ENCODE data around the gene MGMT.

Gene MGMT

DNA sequence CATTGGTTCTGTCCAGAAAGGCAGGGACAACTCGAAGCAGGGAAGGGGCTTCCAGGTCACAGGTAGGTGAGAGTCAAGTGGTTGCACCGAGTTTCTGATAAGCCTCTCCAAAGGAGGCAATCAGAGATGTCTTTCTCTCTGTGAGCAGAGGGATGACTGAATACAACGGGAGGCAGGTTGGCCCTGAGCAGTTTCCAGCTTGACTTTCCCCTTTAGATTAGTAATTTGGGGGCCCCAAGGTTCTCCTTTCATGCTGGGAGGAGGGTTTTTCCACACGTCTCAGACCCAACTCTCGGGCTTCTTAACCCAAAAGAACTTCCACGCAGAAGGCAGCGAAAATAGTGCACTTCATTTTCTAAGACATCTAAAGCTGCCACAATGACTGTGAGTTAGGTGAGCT is 189.6 kb downstream of the MGMT start:
- TF ChIP-seq EZH2 (optimal IDR thresholded peaks at IDR 0.05; ENCODE audit: low read depth, low read length): no peak
- TF ChIP-seq CTCF (IDR thresholded peaks at IDR 0.05; ENCODE audit: low read length): no peak
- no peaks in the 10 kb centered on the region for H3K4me1 ChIP-seq (ENCODE audit: low read length)

GRCh38 chr10:129657297-129658017 is 190.4 kb downstream of the MGMT start:
- Histone ChIP-seq H3K4me3 (ENCODE audit: low read length) (no peak overlapping the region), H3K4me2 (ENCODE audit: low read depth, low read length) (no peak overlapping the region), H3K27me3 (replicated peaks; ENCODE audit: insufficient read depth, low read length) (no peaks in the 10 kb centered on the region), H3F3A (ENCODE audit: insufficient read depth, low read length) (no peaks in the 10 kb centered on the region), H3K9ac (ENCODE audit: low read length) (no peak overlapping the region), H3K36me3 (replicated peaks; ENCODE audit: insufficient read depth, low read length) (no peaks in the 10 kb centered on the region), H3K9me3 (replicated peaks; ENCODE audit: insufficient read depth, low read length) (no peaks in the 10 kb centered on the region), H3K27ac (ENCODE audit: low read length) (no peak overlapping the region), H2AFZ (ENCODE audit: low read length) (no peak overlapping the region), H3K9me2 (replicated peaks; ENCODE audit: insufficient read depth, low read length) (no peaks in the 10 kb centered on the region), H3K4me1 (ENCODE audit: low read length) (no peaks in the 10 kb centered on the region), H4K20me1 (ENCODE audit: insufficient read depth, low read length) (no peaks in the 10 kb centered on the region), H3K79me2 (ENCODE audit: low read length) (no peaks in the 10 kb centered on the region)
- no peak for DNase-seq
- TF ChIP-seq EZH2 (optimal IDR thresholded peaks at IDR 0.05; ENCODE audit: low read depth, low read length) (no peak), EZH2phosphoT487 (IDR thresholded peaks at IDR 0.05; ENCODE audit: low read length) (no peak), CTCF (IDR thresholded peaks at IDR 0.05; ENCODE audit: low read length) (no peak)

More for the DNA sequence above, 189.6 kb downstream of the MGMT start:
- Histone ChIP-seq H3K27me3 (replicated peaks; ENCODE audit: insufficient read depth, low read length) (no peaks in the 10 kb centered on the region), H3K9me3 (replicated peaks; ENCODE audit: insufficient read depth, low read length) (no peaks in the 10 kb centered on the region), H3K4me3 (ENCODE audit: low read length) (no peak overlapping the region), H3F3A (ENCODE audit: insufficient read depth, low read length) (no peaks in the 10 kb centered on the region), H3K79me2 (ENCODE audit: low read length) (no peaks in the 10 kb centered on the region), H3K9ac (ENCODE audit: low read length) (no peak overlapping the region), H3K27ac (ENCODE audit: low read length) (no peak overlapping the region), H2AFZ (ENCODE audit: low read length) (no peak overlapping the region), H4K20me1 (ENCODE audit: insufficient read depth, low read length) (no peaks in the 10 kb centered on the region), H3K9me2 (replicated peaks; ENCODE audit: insufficient read depth, low read length) (no peaks in the 10 kb centered on the region), H3K36me3 (replicated peaks; ENCODE audit: insufficient read depth, low read length) (no peaks in the 10 kb centered on the region), H3K4me2 (ENCODE audit: low read depth, low read length) (no peak overlapping the region)
- no peak for DNase-seq

GRCh38 chr10:129658376-129659072 is 191.5 kb downstream of the MGMT start:
- H3K27ac ChIP-seq (ENCODE audit: low read length): no peak overlapping the region
- no peaks in the 10 kb centered on the region for H3K36me3 ChIP-seq (replicated peaks; ENCODE audit: insufficient read depth, low read length)
- H3K27me3 ChIP-seq (replicated peaks; ENCODE audit: insufficient read depth, low read length): no peaks in the 10 kb centered on the region
- DNase-seq: no peak
- no peak overlapping the region for H3K4me3 ChIP-seq (ENCODE audit: low read length)
- H3K9me2 ChIP-seq (replicated peaks; ENCODE audit: insufficient read depth, low read length): no peaks in the 10 kb centered on the region
- H3K9me3 ChIP-seq (replicated peaks; ENCODE audit: insufficient read depth, low read length): no peaks in the 10 kb centered on the region
- no peaks in the 10 kb centered on the region for H3K4me1 ChIP-seq (ENCODE audit: low read length)
- H3F3A ChIP-seq (ENCODE audit: insufficient read depth, low read length): no peaks in the 10 kb centered on the region
- no peaks in the 10 kb centered on the region for H4K20me1 ChIP-seq (ENCODE audit: insufficient read depth, low read length)
- H2AFZ ChIP-seq (ENCODE audit: low read length): no peak overlapping the region
- H3K9ac ChIP-seq (ENCODE audit: low read length): no peak overlapping the region
- no peak overlapping the region for H3K4me2 ChIP-seq (ENCODE audit: low read depth, low read length)
- no peaks in the 10 kb centered on the region for H3K79me2 ChIP-seq (ENCODE audit: low read length)
- no peak for TF ChIP-seq CTCF (IDR thresholded peaks at IDR 0.05; ENCODE audit: low read length)
- no peak for TF ChIP-seq EZH2 (optimal IDR thresholded peaks at IDR 0.05; ENCODE audit: low read depth, low read length)
- no peak for TF ChIP-seq EZH2phosphoT487 (IDR thresholded peaks at IDR 0.05; ENCODE audit: low read length)
